22Rv1 (cell line): ENCODE data around the gene LCE3C.
"Not testable (repeated sequence)": the region's sequence is repeated elsewhere in the genome, so short reads cannot be mapped to it uniquely, and the experiment has no call there.

Experiments
- CTCF ChIP-seq: fragments of 450-650 bp; IDR thresholded peaks from 2 replicates; pipeline ENCODE4 v1.5.1; 2017; ENCODE audit warnings: mild to moderate bottlenecking
- ZFX ChIP-seq: fragments of 450-650 bp; IDR thresholded peaks from 2 replicates; pipeline ENCODE4 v1.6.1; 2017; ENCODE audit warnings: antibody characterized with exemption, borderline replicate concordance

GRCh38 chr1:152579526-152579925 is 20.5 kb upstream of the LCE3C start:
- not testable (repeated sequence) for TF ChIP-seq CTCF, ZFX
